IPS DF 6.9 (cell line): ENCODE measurements around the gene NPRL2.

Experiments used
- DNase-seq: peaks from one replicate; pipeline ENCODE4 v3.0.0-alpha.2; 2013; ENCODE audit warnings: low read depth, low spot score
- H3K27ac ChIP-seq: one replicate; pipeline ENCODE4 v1.5.1; 2013; ENCODE audit warnings: low read length, control low read depth
- H3K27me3 ChIP-seq: 2 replicates; pipeline ENCODE4 v1.6.1; 2013; ENCODE audit warnings: mild to moderate bottlenecking, low read length; ENCODE audit not compliant: control insufficient read depth, insufficient read depth
- H3K36me3 ChIP-seq: 2 replicates; pipeline ENCODE4 v1.6.1; 2013; ENCODE audit warnings: low read length; ENCODE audit not compliant: control insufficient read depth, insufficient read depth
- H3K4me1 ChIP-seq: 2 replicates; pipeline ENCODE4 v1.6.1; 2013; ENCODE audit warnings: low read length; ENCODE audit not compliant: control insufficient read depth, insufficient read depth
- H3K4me3 ChIP-seq: 2 replicates; pipeline ENCODE4 v1.5.1; 2013; ENCODE audit warnings: mild to moderate bottlenecking, low read length
- H3K9me3 ChIP-seq: 2 replicates; pipeline ENCODE4 v1.6.1; 2013; ENCODE audit warnings: low read length, inconsistent platforms; ENCODE audit not compliant: control insufficient read depth, insufficient read depth
- whole genome bisulfite sequencing: extraction: QIAGEN DNeasy Blood & Tissue Kit; methylation state at CpG from one replicate; pipeline ENCODE4 v1.1.7; 2013; ENCODE audit warnings: mixed read lengths, missing lambda C conversion rate; ENCODE audit not compliant: insufficient read length, insufficient coverage; 5-methylcytosine and 5-hydroxymethylcytosine counted together

NPRL2 gene

DNA sequence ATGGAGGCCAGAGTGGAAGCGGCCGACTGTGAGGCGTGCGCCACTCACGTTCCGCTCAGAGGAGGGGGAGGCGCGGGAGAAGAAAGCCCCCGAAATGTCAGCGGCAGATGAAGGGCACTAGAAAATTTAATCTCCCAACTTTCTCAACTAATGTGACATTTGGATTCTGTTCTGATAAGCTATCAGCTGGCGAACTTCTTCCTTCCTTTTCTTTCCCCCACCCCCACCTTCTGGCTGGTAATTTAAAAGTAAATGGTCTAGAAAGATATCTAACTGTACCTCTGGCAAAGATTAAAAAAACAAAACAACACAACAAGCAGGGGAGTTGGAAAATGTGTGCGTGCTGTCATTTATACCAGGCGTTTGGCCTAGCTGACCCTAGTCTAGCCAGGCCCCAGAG, 35.2 kb upstream of the NPRL2 start:
- DNase-seq: no peak
- no peaks in the 10 kb centered on the region; the same call in 1 of the 2 replicates for H3K4me1 ChIP-seq
- no peaks in the 10 kb centered on the region for H3K9me3 ChIP-seq
- WGBS: no CpG with 5 or more reads among the region's 13 CpGs
- no peak overlapping the region for H3K4me3 ChIP-seq
- no peaks in the 10 kb centered on the region; the same call in 1 of the 2 replicates for H3K36me3 ChIP-seq
- no peak overlapping the region for H3K27ac ChIP-seq
- no peaks in the 10 kb centered on the region for H3K27me3 ChIP-seq

DNA sequence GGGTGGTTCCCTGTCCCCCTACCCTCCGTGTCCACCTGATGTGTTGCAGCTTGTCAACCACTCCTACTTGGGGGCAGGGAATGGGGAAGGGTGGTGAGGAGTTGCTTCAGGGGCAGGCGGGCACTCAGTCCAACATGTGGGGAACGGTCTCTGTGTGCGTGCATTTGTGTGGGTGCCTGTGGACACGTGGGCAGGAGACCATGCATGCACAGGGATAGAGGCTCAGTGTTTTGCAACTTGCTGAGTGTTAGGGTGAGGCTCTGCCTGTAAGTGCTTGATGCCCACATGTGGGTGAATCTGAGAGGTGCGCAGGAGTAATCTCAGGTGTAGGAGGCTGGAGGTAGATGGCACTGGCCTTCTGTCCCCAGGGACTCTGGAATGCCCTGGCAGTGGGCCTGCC, 33.2 kb upstream of the NPRL2 start:
- no peaks in the 10 kb centered on the region for H3K27me3 ChIP-seq
- no peak for DNase-seq
- no peaks in the 10 kb centered on the region; the same call in 1 of the 2 replicates for H3K36me3 ChIP-seq
- WGBS: no CpG with 5 or more reads among the region's 6 CpGs
- no peak overlapping the region for H3K4me3 ChIP-seq
- no peaks in the 10 kb centered on the region for H3K9me3 ChIP-seq
- H3K27ac ChIP-seq: no peak overlapping the region
- H3K4me1 ChIP-seq: no peaks in the 10 kb centered on the region

DNA sequence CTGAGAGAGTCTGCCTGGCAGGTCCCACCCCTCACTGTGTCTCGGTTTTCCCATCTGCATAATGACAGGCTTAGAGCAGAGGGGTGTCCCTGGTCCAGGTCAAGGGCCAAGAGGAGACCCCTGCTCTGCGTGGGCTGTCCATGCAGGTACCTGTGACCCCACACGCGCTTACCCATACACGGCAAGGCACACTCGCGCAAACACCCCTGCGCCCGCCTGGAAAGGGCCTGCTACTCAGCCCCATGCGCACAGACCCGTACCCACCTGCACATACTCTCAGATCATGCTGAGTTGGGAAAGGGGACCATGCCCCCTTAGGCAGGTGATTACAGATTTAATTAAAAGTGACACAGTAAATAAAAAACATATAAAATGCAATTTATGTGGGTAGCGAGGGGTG, 32.1 kb upstream of the NPRL2 start:
- H3K9me3 ChIP-seq: no peaks in the 10 kb centered on the region
- no peaks in the 10 kb centered on the region for H3K4me1 ChIP-seq
- H3K4me3 ChIP-seq: no peak overlapping the region
- WGBS: no CpG with 5 or more reads among the region's 12 CpGs
- DNase-seq: no peak
- no peak overlapping the region for H3K27ac ChIP-seq
- H3K36me3 ChIP-seq: no peaks in the 10 kb centered on the region; the same call in 1 of the 2 replicates
- H3K27me3 ChIP-seq: no peaks in the 10 kb centered on the region

DNA sequence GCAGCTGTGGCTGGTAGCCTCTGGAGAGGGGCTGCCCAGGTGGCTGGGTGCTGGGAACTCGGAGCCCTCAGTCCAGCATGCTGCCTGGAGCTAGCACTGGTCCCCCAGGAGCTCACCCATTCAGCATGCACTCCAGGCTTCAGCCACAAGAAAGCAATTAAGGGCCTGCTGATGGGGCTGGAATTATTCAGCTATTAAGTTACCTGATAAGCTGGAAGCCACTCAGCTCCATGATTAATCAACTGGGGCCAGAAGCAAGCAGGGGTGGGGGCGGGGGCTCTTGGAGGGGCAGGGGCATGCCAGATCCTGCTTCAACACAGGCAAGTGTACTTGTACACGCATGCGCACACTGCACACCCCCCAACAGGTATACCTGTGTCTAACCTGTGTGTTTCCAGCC, 30.8 kb upstream of the NPRL2 start:
- Histone ChIP-seq H3K27ac (no peak overlapping the region), H3K4me3 (no peak overlapping the region), H3K9me3 (no peaks in the 10 kb centered on the region), H3K36me3 (no peaks in the 10 kb centered on the region; the same call in 1 of the 2 replicates), H3K27me3 (no peaks in the 10 kb centered on the region), H3K4me1 (no peaks in the 10 kb centered on the region)
- DNase-seq: no peak
- WGBS: no CpG with 5 or more reads among the region's 4 CpGs

DNA sequence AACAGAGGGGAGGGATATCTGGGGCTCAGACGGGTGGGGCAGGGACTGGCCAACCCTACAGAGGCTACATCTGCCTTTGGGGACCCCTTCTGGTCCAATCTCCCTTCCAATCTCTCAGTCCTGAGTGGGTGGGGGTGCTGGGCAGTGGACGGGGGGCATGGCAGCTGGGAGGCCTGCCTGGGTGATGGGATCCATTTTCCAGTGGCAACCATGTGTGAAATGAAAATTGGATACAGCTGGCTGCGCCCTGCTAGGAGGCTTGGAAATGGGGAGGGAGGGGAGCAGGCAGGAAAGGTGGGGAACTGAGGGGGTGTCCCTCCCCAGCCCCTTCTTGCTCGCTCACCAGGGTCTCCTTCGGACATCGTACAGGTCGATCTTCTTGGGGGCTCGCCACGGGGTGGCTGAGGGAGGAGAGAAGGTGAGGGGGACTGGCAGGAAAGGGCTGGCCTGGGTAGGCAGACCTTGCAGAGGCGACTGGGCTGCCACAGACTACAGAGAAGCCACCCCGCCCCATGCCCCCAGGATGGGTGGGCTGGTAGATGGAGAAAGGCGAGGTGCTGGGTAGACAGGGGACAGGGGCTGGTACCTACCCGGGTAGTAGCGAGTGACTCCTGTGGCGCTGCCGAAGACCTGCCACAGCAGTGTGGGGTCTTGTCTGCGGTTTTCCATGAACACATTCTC, 30.0 kb upstream of the NPRL2 start:
- H3K36me3 ChIP-seq: no peaks in the 10 kb centered on the region; the same call in 1 of the 2 replicates
- no CpG with 5 or more reads among the region's 17 CpGs for WGBS
- no peaks in the 10 kb centered on the region for H3K4me1 ChIP-seq
- H3K27me3 ChIP-seq: no peaks in the 10 kb centered on the region
- H3K27ac ChIP-seq: no peak overlapping the region
- DNase-seq: no peak
- H3K4me3 ChIP-seq: no peak overlapping the region
- no peaks in the 10 kb centered on the region for H3K9me3 ChIP-seq

DNA sequence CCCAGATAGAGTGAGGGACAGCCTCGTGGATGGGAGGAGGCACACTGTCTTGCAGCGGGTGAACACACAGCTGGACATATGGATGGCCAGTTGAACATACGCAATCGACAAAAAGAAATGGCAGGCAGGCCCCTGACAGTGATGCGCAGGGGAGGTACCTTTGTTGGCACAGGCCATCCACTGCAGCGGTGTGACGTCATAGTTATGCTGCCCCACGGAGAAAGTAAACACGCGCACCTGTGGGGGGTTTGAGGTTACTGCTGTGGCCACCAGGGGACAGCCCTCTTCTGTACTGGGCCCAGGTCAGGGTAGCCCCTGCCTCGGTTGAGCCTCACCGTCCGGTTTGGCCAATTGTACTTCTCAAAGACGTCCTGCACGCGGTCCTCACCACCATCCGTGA, 28.2 kb upstream of the NPRL2 start:
- H3K27me3 ChIP-seq: no peaks in the 10 kb centered on the region
- H3K9me3 ChIP-seq: no peaks in the 10 kb centered on the region
- WGBS: no CpG with 5 or more reads among the region's 17 CpGs
- no peak overlapping the region for H3K27ac ChIP-seq
- no peak overlapping the region for H3K4me3 ChIP-seq
- peaks cover 4% of the 10 kb centered on the region; the same call in 1 of the 2 replicates for H3K4me1 ChIP-seq
- H3K36me3 ChIP-seq: peaks cover 2% of the 10 kb centered on the region; the same call in 1 of the 2 replicates
- DNase-seq: no peak

DNA sequence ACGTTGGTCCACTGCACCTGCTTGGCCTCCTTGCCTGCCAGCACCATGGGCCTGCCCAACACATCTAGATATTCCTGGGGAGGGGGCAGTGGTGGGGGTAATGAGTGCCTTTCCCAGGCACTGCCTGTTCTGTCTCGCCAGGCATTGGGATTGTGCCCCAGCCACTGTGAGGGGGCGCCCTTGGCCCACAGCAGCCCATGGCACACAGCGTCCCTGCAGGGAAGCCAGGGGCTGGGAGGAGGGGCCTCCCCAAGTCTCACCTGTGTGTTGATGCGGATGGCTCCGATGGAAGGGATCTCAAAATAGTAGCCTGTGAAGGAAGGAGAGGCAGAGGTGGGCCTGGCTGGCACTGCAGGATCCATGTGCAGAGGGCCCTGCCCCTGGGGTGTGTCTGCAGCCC, 27.4 kb upstream of the NPRL2 start:
- Histone ChIP-seq H3K4me3 (no peak overlapping the region), H3K4me1 (peaks cover 4% of the 10 kb centered on the region; the same call in 1 of the 2 replicates), H3K36me3 (peaks cover 2% of the 10 kb centered on the region; the same call in 1 of the 2 replicates), H3K9me3 (no peaks in the 10 kb centered on the region), H3K27ac (no peak overlapping the region), H3K27me3 (no peaks in the 10 kb centered on the region)
- WGBS: no CpG with 5 or more reads among the region's 6 CpGs
- DNase-seq: no peak

DNA sequence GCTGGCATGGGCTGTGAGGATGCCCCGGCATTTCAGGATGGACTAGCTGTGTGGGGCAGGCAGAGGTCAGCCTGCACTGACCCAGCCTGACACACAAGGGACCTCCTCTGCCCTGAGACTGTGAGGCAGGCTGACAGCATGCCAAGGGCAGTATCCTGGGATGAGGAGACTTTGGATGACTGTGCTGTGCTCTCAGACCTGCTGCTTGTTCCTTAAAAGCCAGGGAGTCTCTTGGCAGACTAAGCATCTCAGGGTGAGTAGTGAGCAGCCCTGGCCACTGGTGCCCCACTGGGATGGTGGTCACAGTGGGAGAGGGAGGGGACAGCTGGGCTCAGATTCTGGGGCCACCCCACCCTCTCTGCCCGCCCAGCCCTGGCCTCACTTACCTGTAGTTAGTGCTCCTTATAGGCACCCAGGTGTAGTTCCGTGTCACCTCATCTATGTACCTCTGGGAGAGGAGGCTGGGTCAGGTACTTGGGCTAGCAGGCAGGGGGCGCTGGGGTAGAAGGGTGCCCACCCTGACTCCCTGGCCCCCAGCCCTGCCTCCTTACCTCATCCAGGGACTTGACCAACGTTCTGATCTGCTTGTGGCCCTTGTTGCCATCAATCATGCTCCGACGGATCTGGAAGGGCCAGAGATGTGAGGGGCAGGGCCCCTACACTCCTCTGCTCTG, 24.8 kb upstream of the NPRL2 start:
- no CpG with 5 or more reads among the region's 7 CpGs for WGBS

DNA sequence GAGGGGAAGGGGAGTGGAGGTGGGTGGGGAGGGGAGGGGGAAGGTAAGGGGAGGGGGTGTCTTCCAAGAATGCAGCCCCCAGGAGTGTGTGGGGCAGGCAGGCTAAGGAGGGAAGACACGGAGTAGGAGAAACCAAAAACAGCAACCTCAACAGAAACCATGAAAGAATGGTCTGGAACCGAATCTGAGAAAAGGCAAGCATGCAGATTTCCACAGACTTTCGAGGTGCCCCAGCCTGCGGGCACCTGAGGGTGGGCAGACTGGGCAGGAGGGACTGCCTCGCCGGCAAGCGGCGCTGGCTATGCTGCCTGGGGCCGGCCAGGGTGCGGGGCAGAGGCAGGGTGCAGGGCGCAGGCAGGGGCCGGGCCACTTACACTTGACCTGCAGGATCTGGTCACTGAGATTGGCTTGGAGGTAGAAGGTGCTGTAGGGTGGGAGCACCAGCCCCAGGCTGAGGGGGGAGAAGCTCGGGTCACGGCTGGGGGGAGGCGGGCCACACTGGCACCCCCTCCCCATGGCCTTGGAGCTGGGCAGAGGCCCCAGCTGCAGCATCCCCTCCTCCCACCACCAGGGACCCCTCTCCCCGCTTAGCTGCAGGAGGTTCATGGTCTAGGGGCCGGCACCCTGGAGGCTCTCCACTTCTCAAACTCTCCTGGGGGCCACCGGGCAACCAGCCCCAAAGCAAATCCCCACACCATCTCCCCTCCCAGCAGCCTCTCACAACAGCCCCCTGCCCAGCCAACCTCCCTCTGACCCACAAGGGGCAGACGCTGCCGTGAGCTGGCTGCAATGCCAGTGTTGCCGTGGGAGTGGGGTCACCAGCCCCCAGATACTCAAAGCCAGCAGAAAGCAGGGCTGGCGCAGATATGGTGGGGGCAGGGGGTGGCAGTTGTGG, 24.0 kb upstream of the NPRL2 start:
- no peak for DNase-seq
- no peaks in the 10 kb centered on the region for H3K9me3 ChIP-seq
- peaks cover 11% of the 10 kb centered on the region for H3K4me1 ChIP-seq
- no CpG with 5 or more reads among the region's 22 CpGs for WGBS
- peaks cover 2% of the 10 kb centered on the region; the same call in 1 of the 2 replicates for H3K36me3 ChIP-seq
- no peak overlapping the region for H3K4me3 ChIP-seq
- H3K27me3 ChIP-seq: no peaks in the 10 kb centered on the region
- H3K27ac ChIP-seq: no peak overlapping the region

More for the DNA sequence above, 24.8 kb upstream of the NPRL2 start:
- peaks cover 2% of the 10 kb centered on the region; the same call in 1 of the 2 replicates for H3K36me3 ChIP-seq
- no peak overlapping the region for H3K27ac ChIP-seq
- no peaks in the 10 kb centered on the region for H3K9me3 ChIP-seq
- H3K4me3 ChIP-seq: no peak overlapping the region
- H3K4me1 ChIP-seq: peaks cover 11% of the 10 kb centered on the region
- no peak for DNase-seq
- H3K27me3 ChIP-seq: no peaks in the 10 kb centered on the region
